Endothelial cell of umbilical vein (primary cell): ENCODE results near the gene LGI2. TPM values are rescaled to one million over a fixed set of nuclear protein-coding genes. Genes with fewer than 3 reads are reported as not detected.

Source experiments
- BruUV-seq: library from RNA; stranded (reverse); fragments of 400-500 nt; replicated peaks from 2 replicates; lab custom pipeline; 2021; lab: Mats Ljungman, UMichigan
- CTCF ChIA-PET: fragments of 300-600, 350-600 bp; sonication (Branson Sonifier 250); formaldehyde crosslinking; loops from one replicate; lab custom pipeline; 2021; ENCODE audit warnings: antibody characterized with exemption, inconsistent platforms; lab: Charles Lee
- POLR2A ChIA-PET: fragments of 300-600, 350-600 bp; sonication (Branson Sonifier 250); formaldehyde crosslinking; loops from one replicate; lab custom pipeline; 2021; ENCODE audit warnings: antibody characterized with exemption, inconsistent platforms; lab: Charles Lee
- DNase-seq: peaks from one replicate; pipeline ENCODE4 v3.0.0-alpha.2; 2011; ENCODE audit warnings: low read depth, low spot score
- FAIRE-seq: peaks from 2 replicates; lab custom pipeline; 2011; peaks lifted over from hg19 to GRCh38; lab: Jason Lieb, UNC
- H2AFZ ChIP-seq: 2 replicates; pipeline ENCODE4 v1.6.0; 2012; ENCODE audit warnings: low read depth, low read length, control low read depth, inconsistent platforms
- H3K27ac ChIP-seq: 2 replicates; pipeline ENCODE4 v1.5.1; 2011; ENCODE audit warnings: low read depth, mild to moderate bottlenecking, control low read depth, low read length, moderate library complexity; ENCODE audit not compliant: insufficient read depth
- H3K27me3 ChIP-seq, 2 experiments: 2 replicates each; pipeline versions ENCODE4 v1.6.0 to v1.6.1; 2011; ENCODE audit warnings: low read length in 2 of 2, mixed read lengths in 1 of 2; ENCODE audit not compliant: control insufficient read depth in 2 of 2, insufficient read depth in 2 of 2
- H3K36me3 ChIP-seq, 2 experiments: 2 replicates in 1 of 2; 3 replicates in 1 of 2; pipeline ENCODE4 v1.5.1; 2011; ENCODE audit warnings: low read length in 2 of 2, mild to moderate bottlenecking in 1 of 2, moderate library complexity in 1 of 2; ENCODE audit not compliant: control insufficient read depth in 2 of 2, insufficient read depth in 2 of 2; ENCODE audit errors: extremely low read depth in 1 of 2
- H3K4me1 ChIP-seq: 3 replicates; pipeline ENCODE4 v1.5.1; 2011; ENCODE audit warnings: mild to moderate bottlenecking, low read length; ENCODE audit not compliant: control insufficient read depth, insufficient read depth; ENCODE audit errors: extremely low read depth
- H3K4me2 ChIP-seq: 2 replicates; pipeline ENCODE4 v1.6.1; 2011; ENCODE audit warnings: low read length, control low read depth, mixed read lengths; ENCODE audit not compliant: insufficient read depth
- H3K4me3 ChIP-seq, 3 experiments: fragments of 200-600 bp in 1 of 3; sonication (generic), shearing (Covaris generic) in 1 of 3; replicated peaks in 1 of 3; 2 replicates each; pipeline ENCODE4 v1.5.1; 2011 to 2016; ENCODE audit warnings: control low read depth in 3 of 3, low read length in 3 of 3, mild to moderate bottlenecking in 2 of 3, inconsistent platforms in 1 of 3, low read depth in 1 of 3, moderate library complexity in 1 of 3; ENCODE audit not compliant: insufficient read depth in 1 of 3
- H3K79me2 ChIP-seq: 2 replicates; pipeline ENCODE4 v1.6.0; 2012; ENCODE audit warnings: low read length, inconsistent platforms; ENCODE audit not compliant: control insufficient read depth, insufficient read depth
- H3K9ac ChIP-seq: replicated peaks from 2 replicates; pipeline ENCODE3; 2011; ENCODE audit warnings: low read length, control low read depth; ENCODE audit not compliant: insufficient read depth; ENCODE audit errors: extremely low read depth
- H3K9me1 ChIP-seq: replicated peaks from 3 replicates; pipeline ENCODE4 v1.6.0; 2011; ENCODE audit warnings: mild to moderate bottlenecking, low read length; ENCODE audit not compliant: control insufficient read depth, insufficient read depth; ENCODE audit errors: extremely low read depth
- H3K9me3 ChIP-seq: replicated peaks from 2 replicates; pipeline ENCODE4 v1.5.1; 2012; ENCODE audit warnings: low read length, inconsistent platforms; ENCODE audit not compliant: control insufficient read depth, insufficient read depth
- H4K20me1 ChIP-seq: replicated peaks from 2 replicates; pipeline ENCODE3; 2011; ENCODE audit warnings: mild to moderate bottlenecking, low read length; ENCODE audit not compliant: control insufficient read depth, insufficient read depth; ENCODE audit errors: extremely low read depth
- FOS ChIP-seq: IDR thresholded peaks from 2 replicates; pipeline ENCODE4 v1.6.1; 2011; ENCODE audit warnings: mild to moderate bottlenecking, low read length, moderate library complexity, borderline replicate concordance; ENCODE audit not compliant: insufficient read depth
- GATA2 ChIP-seq: IDR thresholded peaks from 2 replicates; pipeline ENCODE4 v1.7.0; 2011; ENCODE audit warnings: low read depth, mild to moderate bottlenecking, moderate library complexity, mixed read lengths, low read length; ENCODE audit not compliant: insufficient read length, insufficient read depth
- JUN ChIP-seq: IDR thresholded peaks from 2 replicates; pipeline ENCODE4 v1.6.1; 2011; ENCODE audit warnings: borderline replicate concordance, low read depth; ENCODE audit not compliant: insufficient read length, insufficient read depth
- POLR2A ChIP-seq: IDR thresholded peaks from 2 replicates; pipeline ENCODE4 v1.6.1; 2012; ENCODE audit warnings: low read depth, mild to moderate bottlenecking, control low read depth, low read length
- POLR2AphosphoS5 ChIP-seq: IDR thresholded peaks from 2 replicates; pipeline ENCODE4 v1.6.1; 2012; ENCODE audit warnings: low read depth, mild to moderate bottlenecking, control low read depth, low read length, moderate library complexity; ENCODE audit not compliant: insufficient read depth
- dilution Hi-C: fragments of 300-500 bp; cut with MboI; formaldehyde crosslinking; loops from one replicate; pipeline ENCODE4 v1.15.0; 2019; ENCODE audit warnings: low sequenced_read_pairs; ENCODE audit not compliant: extremely low pct_ligation_motif_present
- intact Hi-C: fragments of 100-400 bp; cut with micrococcal nuclease; formaldehyde crosslinking; loops from one replicate; pipeline ENCODE4 v1.10.0; 2022
- polyA plus RNA-seq, 4 experiments: library from polyadenylated mRNA; depleted of rRNA in 3 of 4; stranded (reverse) in 3 of 4; unstranded in 1 of 4; fragments of >200 nt; gene quantifications; 2 replicates each; pipeline versions ENCODE4 v1.2.1 to v1.2.3, GENCODE V29; 2011 to 2012; ENCODE audit warnings: missing spikeins in 1 of 4
- total RNA-seq: library from RNA; stranded (reverse); gene quantifications from 2 replicates; pipeline ENCODE4 v1.2.3, GENCODE V29; 2021

Gene LGI2
- total and polyA plus RNA-seq, 2 donors (not counting 3 experiments of a cell fraction or from before 2014, with no cell fraction given): not detected

DNA sequence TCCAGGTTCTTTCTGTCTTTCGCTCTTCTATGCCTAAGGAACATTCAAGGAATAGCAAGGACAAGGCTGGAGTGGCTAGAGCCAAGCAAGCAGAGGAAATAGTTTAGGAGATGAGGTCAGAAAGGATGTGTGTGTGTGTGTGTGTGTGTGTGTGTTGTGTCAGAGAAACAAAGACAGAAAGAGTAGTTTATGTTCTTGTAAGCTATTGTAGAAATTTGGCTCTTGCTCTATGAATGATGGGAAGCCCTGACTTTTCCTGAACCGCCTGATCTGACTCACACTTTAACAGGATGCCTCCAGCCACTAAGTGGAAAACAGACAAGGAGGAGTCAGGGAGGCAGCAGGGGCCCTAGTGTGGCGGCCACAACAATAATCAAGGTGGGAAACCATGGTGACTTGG is 39.7 kb downstream of the LGI2 start:
- H3K9me3 ChIP-seq: no peaks in the 10 kb centered on the region
- no peak for TF ChIP-seq POLR2A
- TF ChIP-seq JUN: peak; percentile 85
- TF ChIP-seq POLR2AphosphoS5: no peak
- TF ChIP-seq GATA2: peak; percentile 24
- peak; percentile 87 for TF ChIP-seq FOS
- no peaks in the 10 kb centered on the region for H4K20me1 ChIP-seq
- H3K4me3 ChIP-seq: no peak overlapping the region
- peak; percentile 99 for FAIRE-seq
- H3K36me3 ChIP-seq: no peaks in the 10 kb centered on the region
- no peak overlapping the region for H3K4me2 ChIP-seq
- no peak overlapping the region for H2AFZ ChIP-seq
- peak overlapping the region; percentile 72 for H3K27ac ChIP-seq
- peaks cover 19% of the 10 kb centered on the region for H3K4me1 ChIP-seq
- ChIA-PET POLR2A (interaction anchor here (0.7 kb wide), 1 partner anchor 437 kb away, joined by 3 read pairs; no protein-coding TSS in a partner anchor), CTCF (interaction anchor here (0.8 to 7.4 kb wide), 7 partner anchors 10 to 518 kb away, joined by 3 to 114 read pairs (median 5); partner anchors contain the start of gene ZCCHC4)
- no peaks in the 10 kb centered on the region for H3K27me3 ChIP-seq
- peak; percentile 97 for DNase-seq
- no TSS peak for BruUV-seq
- dilution Hi-C loops: no loop called here
- peak overlapping the region; percentile 43 for H3K9ac ChIP-seq
- intact Hi-C loops: loop anchor here (1.0 to 5.0 kb wide), 6 partner anchors 11 to 519 kb away; partner anchors contain the start of genes DHX15, PI4K2B and SEPSECS
- H3K9me1 ChIP-seq: no peaks in the 10 kb centered on the region
- no peaks in the 10 kb centered on the region for H3K79me2 ChIP-seq

DNA sequence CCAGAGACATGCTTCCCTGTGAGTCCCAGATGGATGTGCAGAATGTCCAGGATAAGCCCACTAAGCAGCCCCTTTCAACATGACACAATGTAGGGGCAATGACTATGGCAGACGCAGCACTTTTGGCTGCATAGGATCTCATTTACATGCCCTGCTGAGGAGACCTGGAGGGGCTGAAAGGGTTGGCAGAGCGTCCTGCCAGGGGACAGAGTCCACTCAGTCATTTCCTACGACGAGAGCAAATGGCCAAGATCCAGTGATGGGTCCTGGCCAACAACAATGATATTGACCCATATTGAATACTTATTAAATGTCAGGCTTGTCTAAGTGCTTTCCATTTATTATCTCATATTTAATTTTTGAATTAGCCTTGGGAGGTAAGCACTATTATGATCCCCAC is 41.4 kb downstream of the LGI2 start:
- intact Hi-C loops (no loop called here), dilution Hi-C loops (no loop called here)
- POLR2A ChIA-PET: no interaction called here
- Histone ChIP-seq H3K79me2 (no peaks in the 10 kb centered on the region), H3K9ac (no peak overlapping the region), H2AFZ (no peak overlapping the region), H3K9me1 (no peaks in the 10 kb centered on the region), H4K20me1 (no peaks in the 10 kb centered on the region), H3K36me3 (no peaks in the 10 kb centered on the region), H3K9me3 (no peaks in the 10 kb centered on the region), H3K4me2 (no peak overlapping the region), H3K4me1 (peaks cover 19% of the 10 kb centered on the region), H3K27ac (no peak overlapping the region), H3K27me3 (no peaks in the 10 kb centered on the region), H3K4me3 (no peak overlapping the region)
- FAIRE-seq: no peak
- CTCF ChIA-PET: interaction anchor here (0.8 to 7.4 kb wide), 10 partner anchors 9 to 501 kb away, joined by 3 to 114 read pairs (median 4); partner anchors contain the start of gene ZCCHC4
- DNase-seq: no peak
- no TSS peak for BruUV-seq
- TF ChIP-seq JUN: no peak
